Cerebellar cortex (tissue), 1 donor: ENCODE results near the gene NLGN1.
"Not testable (repeated sequence)": the region's sequence is repeated elsewhere in the genome, so short reads cannot be mapped to it uniquely, and the experiment has no call there.

Source experiments
- DNase-seq: peaks from one replicate; pipeline ENCODE4 v3.0.0-alpha.2; 2015; ENCODE audit warnings: low spot score

Gene NLGN1

GRCh38 chr3:174220775-174221554, 823.4 kb downstream of the NLGN1 start:
- DNase-seq = no peak

GRCh38 chr3:174223042-174223441, 825.5 kb downstream of the NLGN1 start:
- DNase-seq = no peak

GRCh38 chr3:174223626-174224025, 826.1 kb downstream of the NLGN1 start:
- no peak for DNase-seq

GRCh38 chr3:174229916-174230315, 832.4 kb downstream of the NLGN1 start:
- no peak for DNase-seq

- DNase-seq = not testable (repeated sequence)
Observed at GRCh38 chr3:174232028-174232657, 834.6 kb downstream of the NLGN1 start.

GRCh38 chr3:174232658-174233429, 835.3 kb downstream of the NLGN1 start:
- no peak for DNase-seq

GRCh38 chr3:174233511-174233910, 836.0 kb downstream of the NLGN1 start:
- DNase-seq = no peak

GRCh38 chr3:174242311-174243041, 844.9 kb downstream of the NLGN1 start:
- DNase-seq = no peak

- no peak for DNase-seq
Observed at GRCh38 chr3:174243171-174243570, 845.6 kb downstream of the NLGN1 start.

GRCh38 chr3:174247687-174248152, 850.2 kb downstream of the NLGN1 start:
- no peak for DNase-seq

- no peak for DNase-seq
Observed at GRCh38 chr3:174251681-174252080, 854.1 kb downstream of the NLGN1 start.

GRCh38 chr3:174253196-174253823, 855.8 kb downstream of the NLGN1 start:
- peak; percentile 39 for DNase-seq

GRCh38 chr3:174253940-174254339, 856.4 kb downstream of the NLGN1 start:
- no peak for DNase-seq

- DNase-seq = no peak
Observed at GRCh38 chr3:174255454-174255853, 857.9 kb downstream of the NLGN1 start.

- DNase-seq = no peak
Observed at GRCh38 chr3:174266476-174266875, 868.9 kb downstream of the NLGN1 start.

GRCh38 chr3:174268061-174268460, 870.5 kb downstream of the NLGN1 start:
- DNase-seq = no peak

GRCh38 chr3:174268586-174268985, 871.0 kb downstream of the NLGN1 start:
- no peak for DNase-seq

GRCh38 chr3:174270841-174271240, 873.3 kb downstream of the NLGN1 start:
- DNase-seq = no peak

GRCh38 chr3:174275336-174275735, 877.8 kb downstream of the NLGN1 start:
- no peak for DNase-seq

- DNase-seq = no peak
Observed at GRCh38 chr3:174276826-174277225, 879.3 kb downstream of the NLGN1 start.

- no peak for DNase-seq
Observed at GRCh38 chr3:174278094-174278493, 880.5 kb downstream of the NLGN1 start.

- DNase-seq = no peak
Observed at GRCh38 chr3:174280186-174280585, 882.6 kb downstream of the NLGN1 start.
